PC-9 (cell line): Measurements from ENCODE around the gene CFAP107.

Source experiments
- CTCF ChIP-seq: fragments of 200-600 bp; sonication (generic); conservative IDR thresholded peaks from 2 replicates; pipeline ENCODE4 v1.6.1; 2017; ENCODE audit warnings: mixed run types, antibody characterized with exemption, mild to moderate bottlenecking, moderate library complexity
- EZH2 ChIP-seq: fragments of 200-600 bp; sonication (generic); IDR thresholded peaks from 2 replicates; pipeline ENCODE4 v1.8.0; 2017; ENCODE audit warnings: antibody characterized with exemption, low read depth

GRCh38 chr1:12778061-12778460 is 32.1 kb downstream of the CFAP107 start:
- TF ChIP-seq CTCF (no peak), EZH2 (no peak)
